ENCODE measurements around the gene CLEC4D. TPM values are rescaled to one million over a fixed set of nuclear protein-coding genes. Genes with fewer than 3 reads are reported as not detected.

The CLEC4D gene
- total RNA-seq (not detected), total RNA-seq (0 to 0.73 (median 0) reads per million in 172 experiments)
- 1.6 TPM for polyA plus RNA-seq (2013, experiment 1 of 2)
- polyA plus RNA-seq (2013, experiment 2 of 2) = 0.75 TPM

DNA sequence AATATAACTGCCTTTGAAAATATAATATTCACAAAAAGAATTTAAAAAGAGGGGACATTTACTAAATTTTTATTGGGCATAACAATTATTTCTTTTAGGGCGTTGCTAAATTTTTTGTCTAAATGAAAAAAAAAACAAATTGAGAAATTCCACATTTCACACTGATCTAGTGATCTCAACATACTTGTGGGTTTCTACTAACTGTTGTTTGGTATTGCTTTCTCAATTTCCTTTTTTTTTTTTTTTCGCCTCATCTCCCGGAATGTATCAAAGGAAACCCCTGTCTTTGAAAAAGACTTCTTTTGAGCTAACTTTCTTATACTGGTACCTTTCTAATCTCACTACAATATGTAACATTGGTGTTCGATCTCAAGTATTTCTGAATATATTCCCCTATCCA, at the start of gene CLEC4D:
Gene CLEC4D (plus strand): TSS at position 248 of the 400 bp plus-strand sequence. CDS start 230 bp downstream, outside the sequence.
- Mint-ChIP-seq H3K27me3 (peaks cover 25% of the 10 kb centered on the region), H3K36me3 (ENCODE audit: low read depth) (no peaks in the 10 kb centered on the region), H3K4me3 (no peak within 1 kb of the TSS), H3K27ac (no peak within 1 kb of the TSS), H3K4me1 (ENCODE audit: low read depth) (no peaks in the 10 kb centered on the region), H3K9me3 (no peaks in the 10 kb centered on the region)
- Histone ChIP-seq H3K4me1 (ENCODE audit: insufficient read depth, low read length) (peaks cover 8% of the 10 kb centered on the region), H3K36me3 (ENCODE audit: insufficient read depth, low read length) (no peaks in the 10 kb centered on the region), H3K27ac (ENCODE audit: low read depth in 1 of 2, low read length in 2 of 2) (no peak within 1 kb of the TSS), H3K4me3 (ENCODE audit: low read length) (no peak within 1 kb of the TSS), H3K27me3 (ENCODE audit: control insufficient read depth in 1 of 2, insufficient read depth in 2 of 2, low read length in 2 of 2) (peaks cover 3 to 7% of the 10 kb centered on the region in 2 experiments), H3K9me3 (ENCODE audit: control insufficient read depth in 1 of 2, insufficient read depth in 1 of 2, low read length in 2 of 2) (peaks cover 0 to 4% of the 10 kb centered on the region in 2 experiments)
- TF ChIP-seq, protein P1, sequence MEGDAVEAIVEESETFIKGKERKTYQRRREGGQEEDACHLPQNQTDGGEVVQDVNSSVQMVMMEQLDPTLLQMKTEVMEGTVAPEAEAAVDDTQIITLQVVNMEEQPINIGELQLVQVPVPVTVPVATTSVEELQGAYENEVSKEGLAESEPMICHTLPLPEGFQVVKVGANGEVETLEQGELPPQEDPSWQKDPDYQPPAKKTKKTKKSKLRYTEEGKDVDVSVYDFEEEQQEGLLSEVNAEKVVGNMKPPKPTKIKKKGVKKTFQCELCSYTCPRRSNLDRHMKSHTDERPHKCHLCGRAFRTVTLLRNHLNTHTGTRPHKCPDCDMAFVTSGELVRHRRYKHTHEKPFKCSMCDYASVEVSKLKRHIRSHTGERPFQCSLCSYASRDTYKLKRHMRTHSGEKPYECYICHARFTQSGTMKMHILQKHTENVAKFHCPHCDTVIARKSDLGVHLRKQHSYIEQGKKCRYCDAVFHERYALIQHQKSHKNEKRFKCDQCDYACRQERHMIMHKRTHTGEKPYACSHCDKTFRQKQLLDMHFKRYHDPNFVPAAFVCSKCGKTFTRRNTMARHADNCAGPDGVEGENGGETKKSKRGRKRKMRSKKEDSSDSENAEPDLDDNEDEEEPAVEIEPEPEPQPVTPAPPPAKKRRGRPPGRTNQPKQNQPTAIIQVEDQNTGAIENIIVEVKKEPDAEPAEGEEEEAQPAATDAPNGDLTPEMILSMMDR (IDR thresholded peaks at IDR 0.05) = no peak
- POLR2A ChIA-PET = no interaction called here
- intact Hi-C loops (cut with DNase I, micrococcal nuclease) = no loop called here
- DNase-seq (no peak), ATAC-seq (ENCODE audit: poor library complexity) (no peak)
- CTCF ChIA-PET = no interaction called here

DNA sequence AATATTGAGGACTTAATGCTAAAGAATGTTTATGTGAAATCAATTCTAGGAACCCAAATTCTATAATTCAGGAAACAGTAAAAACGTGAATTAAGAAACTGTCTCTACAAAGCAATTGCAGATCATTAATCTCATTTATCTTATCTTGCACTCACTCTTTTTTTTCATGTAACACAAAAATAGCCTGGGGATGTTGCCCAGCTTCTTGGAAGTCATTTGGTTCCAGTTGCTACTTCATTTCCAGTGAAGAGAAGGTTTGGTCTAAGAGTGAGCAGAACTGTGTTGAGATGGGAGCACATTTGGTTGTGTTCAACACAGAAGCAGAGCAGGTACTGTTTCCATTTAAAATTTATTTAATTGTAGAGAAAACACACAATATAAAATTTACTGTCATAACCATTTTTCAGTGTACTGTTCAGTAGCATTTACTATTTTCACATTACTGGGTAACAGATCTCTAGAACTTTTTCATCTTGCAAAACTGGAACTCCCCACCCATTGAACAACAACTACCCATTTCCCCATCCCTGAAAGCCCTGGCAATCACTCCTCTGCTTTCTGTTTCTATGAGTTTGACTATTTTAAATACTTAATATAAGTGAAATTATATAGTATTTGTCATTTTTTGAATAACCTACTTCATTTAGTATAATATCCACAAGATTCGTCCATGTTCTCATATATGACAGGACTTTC, 47.9 kb upstream of the CLEC4D start:
- no peaks in the 10 kb centered on the region for H3K27me3 ChIP-seq (ENCODE audit: control insufficient read depth in 1 of 2, insufficient read depth in 2 of 2, low read length in 2 of 2)
- intact Hi-C loops (cut with DNase I, micrococcal nuclease) = no loop called here
- H3K9me3 Mint-ChIP-seq = no peaks in the 10 kb centered on the region
- ATAC-seq (ENCODE audit: poor library complexity) (no peak), DNase-seq (peak in 2 of 14 experiments; percentile 28 to 31)
- no peak overlapping the region for H3K4me3 ChIP-seq (ENCODE audit: low read length)
- no peak overlapping the region for H3K27ac Mint-ChIP-seq
- ChIA-PET POLR2A (no interaction called here), CTCF (no interaction called here)
- no peak overlapping the region for H3K4me3 Mint-ChIP-seq
- no peaks in the 10 kb centered on the region for H3K4me1 Mint-ChIP-seq (ENCODE audit: low read depth)
- H3K9me3 ChIP-seq (ENCODE audit: control insufficient read depth in 1 of 2, insufficient read depth in 1 of 2, low read length in 2 of 2) = no peaks in the 10 kb centered on the region
- no peaks in the 10 kb centered on the region for H3K4me1 ChIP-seq (ENCODE audit: insufficient read depth, low read length)
- peaks cover 17% of the 10 kb centered on the region for H3K27me3 Mint-ChIP-seq
- no peaks in the 10 kb centered on the region for H3K36me3 ChIP-seq (ENCODE audit: insufficient read depth, low read length)
- H3K27ac ChIP-seq (ENCODE audit: low read depth in 1 of 2, low read length in 2 of 2) = no peak overlapping the region
- TF ChIP-seq, protein P1 (IDR thresholded peaks at IDR 0.05) = no peak
- H3K36me3 Mint-ChIP-seq (ENCODE audit: low read depth) = no peaks in the 10 kb centered on the region

DNA sequence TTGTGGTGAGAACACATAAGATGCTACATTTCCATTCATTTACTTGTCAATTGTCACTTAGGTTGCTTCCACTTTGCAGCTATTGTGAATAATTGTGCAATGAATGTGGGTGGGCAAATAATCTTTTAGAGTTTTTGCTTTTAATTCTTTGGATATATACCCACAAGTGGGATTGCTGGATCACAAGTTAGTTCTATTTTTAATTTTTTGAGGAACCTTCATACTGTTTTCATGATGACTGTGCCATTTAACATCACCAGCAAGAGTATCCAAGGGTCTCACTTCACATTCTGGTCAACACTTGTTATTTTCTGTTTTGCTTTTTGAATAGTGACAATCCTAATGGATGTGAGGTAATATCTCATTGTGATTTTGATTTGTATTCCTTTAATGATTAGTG, 47.1 kb upstream of the CLEC4D start:
- no peaks in the 10 kb centered on the region for H3K4me1 ChIP-seq (ENCODE audit: insufficient read depth, low read length)
- Mint-ChIP-seq H3K4me1 (ENCODE audit: low read depth) (no peaks in the 10 kb centered on the region), H3K9me3 (no peaks in the 10 kb centered on the region), H3K36me3 (ENCODE audit: low read depth) (no peaks in the 10 kb centered on the region), H3K27ac (no peak overlapping the region), H3K27me3 (peaks cover 17% of the 10 kb centered on the region), H3K4me3 (no peak overlapping the region)
- ATAC-seq (ENCODE audit: poor library complexity) = no peak
- no peak overlapping the region for H3K27ac ChIP-seq (ENCODE audit: low read depth in 1 of 2, low read length in 2 of 2)
- H3K4me3 ChIP-seq (ENCODE audit: low read length) = no peak overlapping the region
- no peaks in the 10 kb centered on the region for H3K27me3 ChIP-seq (ENCODE audit: control insufficient read depth in 1 of 2, insufficient read depth in 2 of 2, low read length in 2 of 2)
- TF ChIP-seq, protein P1 (IDR thresholded peaks at IDR 0.05) = no peak
- ChIA-PET CTCF (no interaction called here), POLR2A (no interaction called here)
- intact Hi-C loops (cut with DNase I, micrococcal nuclease) = no loop called here
- H3K9me3 ChIP-seq (ENCODE audit: control insufficient read depth in 1 of 2, insufficient read depth in 1 of 2, low read length in 2 of 2) = no peaks in the 10 kb centered on the region
- no peaks in the 10 kb centered on the region for H3K36me3 ChIP-seq (ENCODE audit: insufficient read depth, low read length)
- no peak for DNase-seq

Data from CD4-positive, alpha-beta T cell (primary cell).